BLaER1 (cell line): Measurements from ENCODE around the gene SSBP2.
A peak's percentile ranks its signal among the peaks of the same experiment; 100 is the strongest.

Experiments used
- H3K27ac ChIP-seq: shearing (Covaris generic); formaldehyde crosslinking; 2 replicates; pipeline ENCODE4 v1.8.1; 2022
- H3K27me3 ChIP-seq: shearing (Covaris generic); formaldehyde crosslinking; 2 replicates; pipeline ENCODE4 v1.8.1; 2022
- H3K36me3 ChIP-seq: shearing (Covaris generic); formaldehyde crosslinking; 2 replicates; pipeline ENCODE4 v1.8.1; 2022
- H3K4me1 ChIP-seq: shearing (Covaris generic); formaldehyde crosslinking; 2 replicates; pipeline ENCODE4 v1.8.1; 2022
- H3K4me2 ChIP-seq: shearing (Covaris generic); formaldehyde crosslinking; 2 replicates; pipeline ENCODE4 v1.8.1; 2022
- H3K4me3 ChIP-seq: shearing (Covaris generic); formaldehyde crosslinking; 2 replicates; pipeline ENCODE4 v1.8.1; 2022
- H3K9ac ChIP-seq: shearing (Covaris generic); formaldehyde crosslinking; 2 replicates; pipeline ENCODE4 v1.8.1; 2022
- H3K9me3 ChIP-seq: shearing (Covaris generic); formaldehyde crosslinking; 2 replicates; pipeline ENCODE4 v1.8.1; 2022
- H4K20me1 ChIP-seq: shearing (Covaris generic); formaldehyde crosslinking; 2 replicates; pipeline ENCODE4 v1.8.1; 2022
- Cebpa-rat ChIP-seq: shearing (Covaris generic); IDR thresholded peaks from 2 replicates; pipeline ENCODE4 v1.8.1; 2022

SSBP2 gene

DNA sequence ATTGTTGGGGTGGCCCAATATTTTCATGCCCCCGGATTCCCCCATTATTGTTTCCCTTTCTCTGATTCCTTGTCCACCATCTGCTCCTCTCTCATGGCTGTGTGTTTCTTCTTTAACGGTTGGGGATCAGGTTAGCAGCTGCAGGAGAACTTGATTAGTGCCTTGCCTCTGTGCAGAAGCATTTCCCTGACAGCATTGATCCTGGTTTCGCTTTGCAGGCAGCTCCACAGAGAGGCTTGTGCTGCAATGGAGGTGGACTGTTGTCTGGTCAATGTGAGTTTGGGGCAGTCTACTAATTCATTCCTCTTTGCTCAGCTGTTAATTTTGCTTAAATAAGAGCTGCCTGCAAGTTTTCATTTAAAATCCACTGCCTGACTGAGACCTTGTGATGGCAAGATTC, 32.5 kb upstream of the SSBP2 start:
- Histone ChIP-seq H4K20me1 (no peaks in the 10 kb centered on the region), H3K27ac (no peak overlapping the region), H3K4me1 (peaks cover 29% of the 10 kb centered on the region), H3K27me3 (no peaks in the 10 kb centered on the region), H3K9me3 (no peaks in the 10 kb centered on the region), H3K4me2 (no peak overlapping the region), H3K36me3 (no peaks in the 10 kb centered on the region), H3K4me3 (no peak overlapping the region), H3K9ac (no peak overlapping the region)
- TF ChIP-seq Cebpa-rat: no peak

DNA sequence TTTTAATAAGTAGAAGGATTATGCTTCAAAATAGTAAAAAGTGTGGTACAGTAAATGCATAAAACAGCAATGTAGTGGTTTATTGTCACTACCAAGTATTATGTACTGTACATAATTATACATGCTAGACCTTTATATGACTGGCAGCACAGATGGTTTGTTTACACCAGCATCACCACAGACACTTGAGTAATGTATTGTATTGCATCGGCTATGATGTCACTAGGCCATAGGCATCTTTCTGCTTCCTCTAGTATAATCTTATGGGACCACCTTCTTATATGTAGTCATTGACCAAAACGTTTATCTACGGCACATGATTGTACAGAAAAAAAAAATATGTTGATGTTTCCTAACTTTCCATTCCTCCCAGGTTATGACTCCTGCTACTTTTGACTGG, 31.9 kb upstream of the SSBP2 start:
- H3K36me3 ChIP-seq: no peaks in the 10 kb centered on the region
- H3K27ac ChIP-seq: no peak overlapping the region
- no peak overlapping the region for H3K4me2 ChIP-seq
- H3K9me3 ChIP-seq: no peaks in the 10 kb centered on the region
- no peaks in the 10 kb centered on the region for H4K20me1 ChIP-seq
- no peak overlapping the region for H3K4me3 ChIP-seq
- H3K27me3 ChIP-seq: no peaks in the 10 kb centered on the region
- TF ChIP-seq Cebpa-rat: no peak
- peaks cover 26% of the 10 kb centered on the region for H3K4me1 ChIP-seq
- H3K9ac ChIP-seq: no peak overlapping the region

DNA sequence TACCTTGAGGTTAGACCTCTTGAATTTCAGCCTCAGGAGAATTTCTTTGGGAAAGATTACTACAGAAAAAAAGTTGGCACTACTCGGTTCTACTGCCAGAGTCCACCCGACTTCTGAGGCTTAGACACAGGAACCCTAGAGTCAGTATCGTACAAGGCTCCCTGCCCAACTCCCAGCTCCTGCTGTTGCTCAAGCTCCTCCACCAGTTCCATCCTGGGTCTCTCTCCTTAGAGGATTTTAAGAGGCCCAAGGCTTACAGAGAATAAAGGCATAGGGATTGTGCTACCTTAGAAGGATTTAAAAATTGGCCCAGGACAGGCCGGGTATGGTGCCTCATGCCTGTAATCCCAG, 29.0 kb upstream of the SSBP2 start:
- Histone ChIP-seq H3K27me3 (no peaks in the 10 kb centered on the region), H3K4me2 (peak overlapping the region; percentile 90), H3K4me1 (peaks cover 19% of the 10 kb centered on the region), H3K9me3 (no peaks in the 10 kb centered on the region), H3K27ac (peak overlapping the region; percentile 79; the same call in 1 of the 2 replicates), H3K36me3 (no peaks in the 10 kb centered on the region), H4K20me1 (no peaks in the 10 kb centered on the region), H3K4me3 (no peak overlapping the region), H3K9ac (peak overlapping the region; percentile 76)
- TF ChIP-seq Cebpa-rat: no peak

DNA sequence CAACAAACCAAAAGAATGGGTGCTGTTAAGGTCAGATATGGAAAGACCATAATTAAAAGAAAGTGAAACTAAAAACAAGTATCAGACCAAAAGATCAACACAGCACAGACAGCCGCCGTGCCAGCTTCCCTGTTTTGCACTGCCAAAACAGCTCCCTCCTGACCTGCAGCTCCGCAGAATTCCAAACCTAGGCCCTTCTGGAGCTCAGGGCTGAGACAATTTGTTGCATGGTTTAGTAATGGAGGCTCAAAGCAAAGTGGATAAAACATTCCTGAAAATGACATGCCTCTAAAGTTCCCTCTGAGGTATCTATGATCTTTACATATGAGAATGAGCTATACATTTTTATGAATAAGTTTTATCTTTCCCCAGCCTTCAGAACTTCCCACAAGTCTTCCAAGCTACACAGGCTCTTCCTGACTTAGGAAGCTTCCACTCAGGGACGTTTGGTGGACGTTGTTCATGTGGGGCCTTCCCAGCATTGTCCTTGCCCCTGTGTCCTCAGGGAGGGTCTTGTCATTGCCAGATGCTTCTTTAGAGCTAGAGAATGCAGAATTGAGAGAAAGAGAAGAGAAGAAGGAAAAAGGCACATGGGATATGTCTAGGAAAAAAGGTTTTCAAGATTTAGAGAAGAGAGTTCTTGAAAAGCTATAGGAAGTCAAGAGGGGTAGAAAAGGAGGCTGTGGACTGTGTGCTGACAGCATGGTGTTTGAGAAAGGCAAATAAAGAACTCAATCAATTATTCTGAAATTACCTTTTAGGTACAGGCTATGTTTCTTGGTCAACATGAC, 28.4 kb upstream of the SSBP2 start:
- no peak for TF ChIP-seq Cebpa-rat
- H3K4me1 ChIP-seq: peaks cover 19% of the 10 kb centered on the region
- no peaks in the 10 kb centered on the region for H4K20me1 ChIP-seq
- peak overlapping the region; percentile 79 for H3K27ac ChIP-seq
- H3K9me3 ChIP-seq: no peaks in the 10 kb centered on the region
- H3K4me3 ChIP-seq: peak overlapping the region; percentile 59
- peak overlapping the region; percentile 76 for H3K9ac ChIP-seq
- H3K36me3 ChIP-seq: no peaks in the 10 kb centered on the region
- no peaks in the 10 kb centered on the region for H3K27me3 ChIP-seq
- peak overlapping the region; percentile 90 for H3K4me2 ChIP-seq

DNA sequence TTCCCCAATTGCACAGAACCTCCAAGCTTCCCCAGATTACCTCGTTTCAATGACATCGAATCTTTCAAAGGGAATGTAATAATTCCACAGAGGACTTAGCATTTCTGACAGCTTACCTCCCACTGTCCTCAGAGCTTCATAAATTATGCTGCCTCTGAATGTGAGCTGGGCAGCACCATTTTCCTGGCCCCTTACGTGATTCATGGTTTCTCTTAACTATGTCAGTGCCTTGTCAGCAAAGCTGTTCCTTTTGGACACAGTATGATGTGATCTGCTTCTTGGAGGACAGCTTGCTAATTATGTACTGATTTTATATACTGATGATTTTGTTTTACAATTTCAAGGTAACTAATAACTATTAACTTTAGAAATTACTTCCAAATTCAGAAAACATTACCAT, 27.7 kb upstream of the SSBP2 start:
- Histone ChIP-seq H3K4me3 (peak overlapping the region; percentile 59), H3K4me2 (peak overlapping the region; percentile 90), H3K9ac (peak overlapping the region; percentile 76)

DNA sequence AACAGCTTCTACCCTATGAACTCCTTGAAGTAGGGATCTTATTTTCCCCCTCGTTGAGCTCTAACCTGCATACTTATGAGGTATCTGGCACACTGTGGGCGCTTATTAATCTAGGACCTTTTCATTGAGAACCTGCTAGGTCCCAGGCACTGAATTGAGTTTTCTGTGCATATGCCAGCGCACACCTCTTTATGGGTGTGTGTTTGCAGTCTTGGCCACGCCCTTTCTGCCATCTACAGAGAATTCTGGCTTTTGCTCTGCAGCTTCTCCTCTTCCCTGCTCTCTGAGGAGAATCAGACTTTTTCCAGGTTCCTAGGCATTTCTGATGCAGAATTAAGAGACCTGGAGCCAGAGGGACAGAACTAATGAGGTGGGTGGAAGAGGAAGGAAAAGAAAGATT, 25.4 kb upstream of the SSBP2 start:
- Histone ChIP-seq H3K9ac (no peak overlapping the region), H3K4me1 (peaks cover 19% of the 10 kb centered on the region), H3K4me3 (no peak overlapping the region), H4K20me1 (no peaks in the 10 kb centered on the region), H3K27me3 (no peaks in the 10 kb centered on the region), H3K9me3 (no peaks in the 10 kb centered on the region), H3K4me2 (no peak overlapping the region), H3K36me3 (no peaks in the 10 kb centered on the region), H3K27ac (no peak overlapping the region)
- no peak for TF ChIP-seq Cebpa-rat

More for the DNA sequence above, 27.7 kb upstream of the SSBP2 start:
- no peaks in the 10 kb centered on the region for H3K9me3 ChIP-seq
- TF ChIP-seq Cebpa-rat: no peak
- H3K27ac ChIP-seq: peak overlapping the region; percentile 79
- H3K27me3 ChIP-seq: no peaks in the 10 kb centered on the region
- no peaks in the 10 kb centered on the region for H4K20me1 ChIP-seq
- peaks cover 19% of the 10 kb centered on the region for H3K4me1 ChIP-seq
- no peaks in the 10 kb centered on the region for H3K36me3 ChIP-seq

DNA sequence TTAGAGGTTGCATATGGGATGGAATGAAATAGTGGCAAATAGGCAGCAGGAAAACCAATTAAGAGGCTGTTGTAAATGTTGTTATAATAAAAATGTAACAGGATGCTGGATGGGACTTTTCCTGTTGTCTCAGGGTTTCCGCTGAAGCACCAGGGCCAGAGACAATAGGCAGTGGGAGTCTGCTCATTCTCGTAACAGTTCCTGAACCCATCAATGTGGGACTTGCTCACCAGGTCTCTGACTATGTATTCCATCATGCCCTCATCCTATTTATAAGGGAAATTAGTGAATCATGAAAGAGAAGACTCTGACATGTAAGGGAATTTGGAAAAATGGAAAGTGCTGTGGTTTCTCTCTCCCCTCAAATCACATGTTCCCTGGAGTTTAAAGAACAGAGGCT, 23.5 kb upstream of the SSBP2 start:
- no peaks in the 10 kb centered on the region for H3K9me3 ChIP-seq
- H3K36me3 ChIP-seq: no peaks in the 10 kb centered on the region
- H3K4me3 ChIP-seq: no peak overlapping the region
- peaks cover 11% of the 10 kb centered on the region for H3K4me1 ChIP-seq
- H3K4me2 ChIP-seq: no peak overlapping the region
- H4K20me1 ChIP-seq: no peaks in the 10 kb centered on the region
- H3K27ac ChIP-seq: no peak overlapping the region
- no peaks in the 10 kb centered on the region for H3K27me3 ChIP-seq
- TF ChIP-seq Cebpa-rat: no peak
- no peak overlapping the region for H3K9ac ChIP-seq

DNA sequence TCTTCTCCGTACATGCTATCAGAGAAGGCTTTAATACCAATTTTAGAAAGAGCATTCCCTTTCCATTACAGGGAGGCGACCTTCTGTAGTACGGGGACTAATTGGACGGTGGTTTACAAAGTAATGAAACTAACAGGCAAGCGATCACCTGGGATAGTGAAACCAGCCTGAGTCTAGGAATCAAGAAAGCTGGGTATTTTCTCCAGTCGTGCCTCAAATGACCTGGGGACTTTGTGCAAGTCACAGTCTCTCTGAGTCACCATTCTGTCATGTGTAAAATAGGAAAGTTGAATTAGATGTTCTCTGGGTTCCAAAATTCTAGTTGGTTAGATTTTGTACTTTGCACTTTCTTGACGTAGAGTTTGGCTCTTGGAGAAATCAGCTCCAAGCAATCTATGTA, 22.7 kb upstream of the SSBP2 start:
- Histone ChIP-seq H3K4me3 (no peak overlapping the region), H3K27me3 (no peaks in the 10 kb centered on the region), H3K27ac (no peak overlapping the region), H4K20me1 (no peaks in the 10 kb centered on the region), H3K9ac (no peak overlapping the region), H3K4me2 (no peak overlapping the region), H3K4me1 (peaks cover 5% of the 10 kb centered on the region; the same call in 1 of the 2 replicates), H3K9me3 (no peaks in the 10 kb centered on the region), H3K36me3 (no peaks in the 10 kb centered on the region)
- no peak for TF ChIP-seq Cebpa-rat

DNA sequence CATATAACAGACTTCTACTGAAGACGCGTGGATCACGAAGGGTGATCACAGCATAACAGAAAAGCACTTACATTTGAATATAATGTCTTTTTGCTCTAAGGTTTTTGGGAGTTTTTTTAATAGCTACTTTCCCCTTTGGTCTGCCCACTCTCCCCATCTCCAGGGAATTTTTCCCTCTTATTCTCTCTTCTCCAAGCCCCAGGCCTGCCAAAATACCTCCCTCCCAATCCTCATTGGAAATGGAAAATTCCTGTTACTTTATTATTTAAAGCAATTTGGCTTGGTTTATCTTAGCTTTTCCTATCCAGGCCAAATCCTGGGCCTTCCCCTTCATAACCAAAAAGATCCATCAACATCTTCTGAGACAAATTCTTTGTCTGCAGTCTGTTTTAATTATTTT, 22.3 kb upstream of the SSBP2 start:
- Histone ChIP-seq H3K4me2 (no peak overlapping the region), H4K20me1 (no peaks in the 10 kb centered on the region), H3K4me1 (peaks cover under 1% of the 10 kb centered on the region; the same call in 1 of the 2 replicates), H3K9ac (no peak overlapping the region), H3K9me3 (no peaks in the 10 kb centered on the region), H3K4me3 (no peak overlapping the region), H3K27me3 (no peaks in the 10 kb centered on the region), H3K27ac (no peak overlapping the region), H3K36me3 (no peaks in the 10 kb centered on the region)
- TF ChIP-seq Cebpa-rat: no peak

DNA sequence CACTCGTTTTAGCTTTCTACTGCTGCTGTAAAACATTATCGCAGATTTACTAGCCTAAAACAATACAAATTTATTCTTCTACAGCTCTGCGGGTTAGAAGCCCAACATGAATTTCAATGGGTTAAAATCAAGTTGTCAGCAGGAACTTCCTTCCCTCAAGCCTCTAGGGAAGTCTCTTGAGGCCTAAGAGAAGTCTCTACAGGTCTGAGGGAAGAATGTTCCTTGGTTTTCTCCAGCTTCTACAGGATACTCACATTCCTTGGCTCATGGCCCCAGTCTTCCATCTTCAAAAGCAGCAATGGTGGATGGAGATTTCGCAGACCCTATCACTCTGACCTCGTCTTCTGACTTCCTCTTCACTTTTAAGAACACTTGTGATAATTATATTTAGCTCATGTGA, 21.6 kb upstream of the SSBP2 start:
- Histone ChIP-seq H3K4me2 (no peak overlapping the region), H4K20me1 (no peaks in the 10 kb centered on the region), H3K4me1 (no peaks in the 10 kb centered on the region), H3K4me3 (no peak overlapping the region), H3K9ac (no peak overlapping the region), H3K27me3 (no peaks in the 10 kb centered on the region), H3K27ac (no peak overlapping the region), H3K9me3 (no peaks in the 10 kb centered on the region), H3K36me3 (no peaks in the 10 kb centered on the region)
- no peak for TF ChIP-seq Cebpa-rat

DNA sequence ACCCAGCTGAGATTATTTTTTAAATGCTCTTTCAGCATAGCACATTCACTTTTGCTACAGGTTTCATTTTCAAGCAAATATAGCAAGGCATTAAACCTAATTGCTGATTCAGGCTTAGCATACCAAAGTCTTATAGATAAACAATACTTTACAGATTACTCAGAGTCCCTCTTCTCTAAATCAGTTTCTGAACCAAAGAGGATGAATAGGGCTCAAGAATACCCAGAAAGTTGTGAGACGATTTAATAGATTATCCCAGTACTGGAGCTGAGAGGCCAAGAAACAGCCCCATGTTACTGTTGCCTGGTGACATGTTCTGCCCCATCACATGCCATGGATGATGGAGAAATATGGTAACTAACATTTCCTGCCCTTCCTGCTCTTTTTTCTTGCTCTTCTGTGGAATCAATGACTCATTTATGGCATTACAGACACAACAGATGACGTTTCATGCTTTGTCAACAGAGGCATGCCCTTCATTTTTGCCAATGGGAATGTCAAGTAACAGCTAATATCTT, 18.1 kb upstream of the SSBP2 start:
- Histone ChIP-seq H3K4me1 (no peaks in the 10 kb centered on the region), H3K4me2 (no peak overlapping the region), H4K20me1 (no peaks in the 10 kb centered on the region), H3K36me3 (no peaks in the 10 kb centered on the region), H3K27ac (no peak overlapping the region), H3K9me3 (no peaks in the 10 kb centered on the region), H3K27me3 (no peaks in the 10 kb centered on the region), H3K9ac (no peak overlapping the region), H3K4me3 (no peak overlapping the region)
- no peak for TF ChIP-seq Cebpa-rat
